PFSK-1 (cell line): ENCODE results near the gene PYDC2.

ENCODE experiments used
- POLR2AphosphoS5 ChIP-seq: IDR thresholded peaks from 2 replicates; pipeline ENCODE4 v1.6.1; 2012; ENCODE audit warnings: low read depth, mild to moderate bottlenecking, control low read depth, low read length, moderate library complexity
- REST ChIP-seq, 2 experiments: IDR thresholded peaks; 2 replicates each; pipeline versions ENCODE4 v1.6.1 to v1.8.0; 2011 to 2012; ENCODE audit warnings: low read depth in 2 of 2, low read length in 2 of 2, control low read depth in 1 of 2, inconsistent platforms in 1 of 2, mild to moderate bottlenecking in 1 of 2, moderate library complexity in 1 of 2; ENCODE audit not compliant: insufficient read depth in 1 of 2
- TAF1 ChIP-seq: IDR thresholded peaks from 2 replicates; pipeline ENCODE4 v1.6.1; 2012; ENCODE audit warnings: low read length, control low read depth, borderline replicate concordance; ENCODE audit not compliant: insufficient read depth

DNA sequence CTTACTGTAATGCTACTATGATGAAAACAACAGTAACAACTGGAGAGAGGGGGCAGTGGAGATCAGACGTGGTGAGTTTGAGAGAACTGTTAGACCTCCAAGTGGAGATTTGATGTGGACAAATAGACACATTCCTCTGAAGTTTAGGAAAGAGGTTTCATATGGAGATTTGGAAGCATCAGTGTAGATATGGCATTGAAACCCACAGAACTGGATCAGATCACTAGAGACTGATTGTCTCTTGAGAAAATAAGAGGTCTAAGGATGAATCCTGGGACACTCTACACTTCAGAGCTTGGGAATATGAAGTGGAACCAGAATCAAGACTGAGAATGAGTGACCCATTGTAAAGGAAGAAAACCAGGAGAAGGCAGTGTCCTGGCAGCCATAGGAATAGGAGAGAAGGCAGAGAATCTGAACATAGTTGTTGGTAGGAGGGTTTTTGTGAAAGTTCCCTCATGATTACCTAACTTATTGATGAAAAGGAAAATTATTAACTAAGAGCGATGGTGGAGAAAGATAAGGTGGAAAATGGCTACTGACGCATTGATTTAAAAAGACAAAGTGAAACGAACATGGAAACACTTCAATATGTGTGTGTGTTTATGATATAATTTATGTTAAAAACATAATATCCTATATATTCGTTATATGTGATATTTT is 29.7 kb upstream of the PYDC2 start:
- TF ChIP-seq TAF1 (no peak), POLR2AphosphoS5 (no peak), REST (IDR thresholded peaks at IDR 0.05; ENCODE audit: insufficient read depth in 1 of 2, low read depth in 2 of 2, low read length in 2 of 2) (no peak)
